Endothelial cell of umbilical vein (primary cell): ENCODE data around the gene ZNF254. TPM values are rescaled to one million over a fixed set of nuclear protein-coding genes. Genes with fewer than 3 reads are reported as not detected.

Experiments
- BruUV-seq: library from RNA; stranded (reverse); fragments of 400-500 nt; replicated peaks from 2 replicates; lab custom pipeline; 2021; lab: Mats Ljungman, UMichigan
- CTCF ChIA-PET: fragments of 300-600, 350-600 bp; sonication (Branson Sonifier 250); formaldehyde crosslinking; loops from one replicate; lab custom pipeline; 2021; ENCODE audit warnings: antibody characterized with exemption, inconsistent platforms; lab: Charles Lee
- POLR2A ChIA-PET: fragments of 300-600, 350-600 bp; sonication (Branson Sonifier 250); formaldehyde crosslinking; loops from one replicate; lab custom pipeline; 2021; ENCODE audit warnings: antibody characterized with exemption, inconsistent platforms; lab: Charles Lee
- DNase-seq: peaks from one replicate; pipeline ENCODE4 v3.0.0-alpha.2; 2011; ENCODE audit warnings: low read depth, low spot score
- FAIRE-seq: peaks from 2 replicates; lab custom pipeline; 2011; peaks lifted over from hg19 to GRCh38; lab: Jason Lieb, UNC
- H2AFZ ChIP-seq: 2 replicates; pipeline ENCODE4 v1.6.0; 2012; ENCODE audit warnings: low read depth, low read length, control low read depth, inconsistent platforms
- H3K27ac ChIP-seq: 2 replicates; pipeline ENCODE4 v1.5.1; 2011; ENCODE audit warnings: low read depth, mild to moderate bottlenecking, control low read depth, low read length, moderate library complexity; ENCODE audit not compliant: insufficient read depth
- H3K27me3 ChIP-seq, 2 experiments: 2 replicates each; pipeline versions ENCODE4 v1.6.0 to v1.6.1; 2011; ENCODE audit warnings: low read length in 2 of 2, mixed read lengths in 1 of 2; ENCODE audit not compliant: control insufficient read depth in 2 of 2, insufficient read depth in 2 of 2
- H3K36me3 ChIP-seq, 2 experiments: 2 replicates in 1 of 2; 3 replicates in 1 of 2; pipeline ENCODE4 v1.5.1; 2011; ENCODE audit warnings: low read length in 2 of 2, mild to moderate bottlenecking in 1 of 2, moderate library complexity in 1 of 2; ENCODE audit not compliant: control insufficient read depth in 2 of 2, insufficient read depth in 2 of 2; ENCODE audit errors: extremely low read depth in 1 of 2
- H3K4me1 ChIP-seq: 3 replicates; pipeline ENCODE4 v1.5.1; 2011; ENCODE audit warnings: mild to moderate bottlenecking, low read length; ENCODE audit not compliant: control insufficient read depth, insufficient read depth; ENCODE audit errors: extremely low read depth
- H3K4me2 ChIP-seq: 2 replicates; pipeline ENCODE4 v1.6.1; 2011; ENCODE audit warnings: low read length, control low read depth, mixed read lengths; ENCODE audit not compliant: insufficient read depth
- H3K4me3 ChIP-seq, 3 experiments: fragments of 200-600 bp in 1 of 3; sonication (generic), shearing (Covaris generic) in 1 of 3; replicated peaks in 1 of 3; 2 replicates each; pipeline ENCODE4 v1.5.1; 2011 to 2016; ENCODE audit warnings: control low read depth in 3 of 3, low read length in 3 of 3, mild to moderate bottlenecking in 2 of 3, inconsistent platforms in 1 of 3, low read depth in 1 of 3, moderate library complexity in 1 of 3; ENCODE audit not compliant: insufficient read depth in 1 of 3
- H3K79me2 ChIP-seq: 2 replicates; pipeline ENCODE4 v1.6.0; 2012; ENCODE audit warnings: low read length, inconsistent platforms; ENCODE audit not compliant: control insufficient read depth, insufficient read depth
- H3K9ac ChIP-seq: replicated peaks from 2 replicates; pipeline ENCODE3; 2011; ENCODE audit warnings: low read length, control low read depth; ENCODE audit not compliant: insufficient read depth; ENCODE audit errors: extremely low read depth
- H3K9me1 ChIP-seq: replicated peaks from 3 replicates; pipeline ENCODE4 v1.6.0; 2011; ENCODE audit warnings: mild to moderate bottlenecking, low read length; ENCODE audit not compliant: control insufficient read depth, insufficient read depth; ENCODE audit errors: extremely low read depth
- H3K9me3 ChIP-seq: replicated peaks from 2 replicates; pipeline ENCODE4 v1.5.1; 2012; ENCODE audit warnings: low read length, inconsistent platforms; ENCODE audit not compliant: control insufficient read depth, insufficient read depth
- H4K20me1 ChIP-seq: replicated peaks from 2 replicates; pipeline ENCODE3; 2011; ENCODE audit warnings: mild to moderate bottlenecking, low read length; ENCODE audit not compliant: control insufficient read depth, insufficient read depth; ENCODE audit errors: extremely low read depth
- CTCF ChIP-seq, 2 donors: IDR thresholded peaks; 1 replicate in 1 of 2; 2 replicates in 1 of 2; pipeline ENCODE4 v1.5.1; 2011; ENCODE audit warnings: low read length in 2 of 2, mild to moderate bottlenecking in 2 of 2, moderate library complexity in 2 of 2, control low read depth in 1 of 2, inconsistent platforms in 1 of 2, low read depth in 1 of 2; ENCODE audit not compliant: insufficient read depth in 1 of 2; ENCODE audit errors: extremely low read depth in 1 of 2
- EZH2 ChIP-seq: IDR thresholded peaks from 2 replicates; pipeline ENCODE4 v1.6.1; 2012; ENCODE audit warnings: borderline replicate concordance, low read depth, mild to moderate bottlenecking, moderate library complexity, low read length, inconsistent platforms; ENCODE audit not compliant: severe bottlenecking
- FOS ChIP-seq: IDR thresholded peaks from 2 replicates; pipeline ENCODE4 v1.6.1; 2011; ENCODE audit warnings: mild to moderate bottlenecking, low read length, moderate library complexity, borderline replicate concordance; ENCODE audit not compliant: insufficient read depth
- GATA2 ChIP-seq: IDR thresholded peaks from 2 replicates; pipeline ENCODE4 v1.7.0; 2011; ENCODE audit warnings: low read depth, mild to moderate bottlenecking, moderate library complexity, mixed read lengths, low read length; ENCODE audit not compliant: insufficient read length, insufficient read depth
- JUN ChIP-seq: IDR thresholded peaks from 2 replicates; pipeline ENCODE4 v1.6.1; 2011; ENCODE audit warnings: borderline replicate concordance, low read depth; ENCODE audit not compliant: insufficient read length, insufficient read depth
- MAX ChIP-seq: IDR thresholded peaks from 2 replicates; pipeline ENCODE4 v1.6.1; 2011; ENCODE audit not compliant: insufficient read depth, insufficient read length
- POLR2A ChIP-seq: IDR thresholded peaks from 2 replicates; pipeline ENCODE4 v1.6.1; 2012; ENCODE audit warnings: low read depth, mild to moderate bottlenecking, control low read depth, low read length
- dilution Hi-C: fragments of 300-500 bp; cut with MboI; formaldehyde crosslinking; loops from one replicate; pipeline ENCODE4 v1.15.0; 2019; ENCODE audit warnings: low sequenced_read_pairs; ENCODE audit not compliant: extremely low pct_ligation_motif_present
- intact Hi-C: fragments of 100-400 bp; cut with micrococcal nuclease; formaldehyde crosslinking; loops from one replicate; pipeline ENCODE4 v1.10.0; 2022
- polyA plus RNA-seq, 4 experiments: library from polyadenylated mRNA; depleted of rRNA in 3 of 4; stranded (reverse) in 3 of 4; unstranded in 1 of 4; fragments of >200 nt; gene quantifications; 2 replicates each; pipeline versions ENCODE4 v1.2.1 to v1.2.3, GENCODE V29; 2011 to 2012; ENCODE audit warnings: missing spikeins in 1 of 4
- total RNA-seq: library from RNA; stranded (reverse); gene quantifications from 2 replicates; pipeline ENCODE4 v1.2.3, GENCODE V29; 2021

Gene ZNF254
- total and polyA plus RNA-seq, 2 donors (not counting 3 experiments of a cell fraction or from before 2014, with no cell fraction given) = 4.9 to 16.0 TPM

- H4K20me1 ChIP-seq = no peaks in the 10 kb centered on the region
- H3K9me1 ChIP-seq = no peaks in the 10 kb centered on the region
- no peak for FAIRE-seq
- DNase-seq = no peak
- CTCF ChIA-PET = no interaction called here
- H3K4me1 ChIP-seq = no peaks in the 10 kb centered on the region
- H3K79me2 ChIP-seq = no peaks in the 10 kb centered on the region
- no peak overlapping the region for H3K4me3 ChIP-seq
- no peak overlapping the region for H3K4me2 ChIP-seq
- BruUV-seq = no TSS peak
- no peak overlapping the region for H3K9ac ChIP-seq
- TF ChIP-seq GATA2 = no peak
- no peak for TF ChIP-seq CTCF (IDR thresholded peaks at IDR 0.05; ENCODE audit: extremely low read depth in 1 of 2, insufficient read depth in 1 of 2, low read depth in 1 of 2, low read length in 2 of 2)
- no peak for TF ChIP-seq JUN
- TF ChIP-seq POLR2A = no peak
- TF ChIP-seq EZH2 = no peak
- no peak for TF ChIP-seq MAX
- no peak for TF ChIP-seq FOS
- H3K27me3 ChIP-seq = no peaks in the 10 kb centered on the region
- intact Hi-C loops = no loop called here
- no peak overlapping the region for H2AFZ ChIP-seq
- H3K27ac ChIP-seq = no peak overlapping the region
- dilution Hi-C loops = no loop called here
- POLR2A ChIA-PET = no interaction called here
- peaks cover 5 to 16% of the 10 kb centered on the region in 2 experiments for H3K36me3 ChIP-seq
- H3K9me3 ChIP-seq = no peaks in the 10 kb centered on the region
These were observed 27.3 kb upstream of the ZNF254 start for GRCh38 chr19:24059563-24060295.
